IPS-20b (cell line): ENCODE measurements around the gene ADSL.

Experiments
- H3K27ac ChIP-seq: one replicate; pipeline ENCODE4 v1.5.1; 2013; ENCODE audit warnings: low read length
- H3K27me3 ChIP-seq: 2 replicates; pipeline ENCODE4 v1.6.1; 2013; ENCODE audit warnings: mild to moderate bottlenecking, low read length, inconsistent platforms; ENCODE audit not compliant: insufficient read depth
- H3K36me3 ChIP-seq: 2 replicates; pipeline ENCODE4 v1.6.1; 2013; ENCODE audit warnings: low read depth, mild to moderate bottlenecking, inconsistent platforms, low read length, moderate library complexity; ENCODE audit not compliant: insufficient read depth
- H3K4me1 ChIP-seq: 2 replicates; pipeline ENCODE4 v1.6.1; 2013; ENCODE audit warnings: mild to moderate bottlenecking, control low read depth, inconsistent platforms, low read length, moderate library complexity; ENCODE audit not compliant: insufficient read depth
- H3K4me3 ChIP-seq: 2 replicates; pipeline ENCODE4 v1.5.1; 2013; ENCODE audit warnings: mild to moderate bottlenecking, low read length, inconsistent platforms
- H3K9ac ChIP-seq: 2 replicates; pipeline ENCODE4 v1.6.1; 2013; ENCODE audit warnings: low read depth, mild to moderate bottlenecking, inconsistent platforms, low read length, moderate library complexity
- H3K9me3 ChIP-seq: 2 replicates; pipeline ENCODE4 v1.6.1; 2013; ENCODE audit warnings: mild to moderate bottlenecking, low read depth, low read length, inconsistent platforms; ENCODE audit not compliant: insufficient read depth

The ADSL gene

DNA sequence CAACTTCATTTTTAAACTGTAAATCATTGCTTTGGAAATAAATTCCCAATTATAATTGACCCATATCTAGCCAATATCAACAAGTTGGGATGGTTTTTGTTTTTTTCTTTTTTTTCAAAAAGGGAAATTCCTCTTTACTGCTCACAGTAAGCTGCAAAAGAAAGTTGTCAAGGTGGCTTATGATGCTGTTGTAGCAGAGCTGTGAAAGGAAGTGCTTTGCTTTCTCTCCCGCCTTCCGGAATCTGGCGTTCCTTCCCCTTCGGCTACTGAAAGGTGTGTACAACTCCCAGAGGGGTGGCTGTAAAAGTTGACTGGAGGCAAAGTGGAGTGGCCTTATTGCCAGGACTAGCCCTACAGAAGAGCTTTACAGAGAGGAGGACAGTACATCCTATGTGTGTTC is 16.2 kb upstream of the ADSL start:
- H3K4me1 ChIP-seq, result peaks cover 63% of the 10 kb centered on the region
- no peak overlapping the region for H3K27ac ChIP-seq
- H3K36me3 ChIP-seq, result peaks cover 60% of the 10 kb centered on the region
- no peak overlapping the region for H3K9ac ChIP-seq
- no peaks in the 10 kb centered on the region for H3K9me3 ChIP-seq
- no peaks in the 10 kb centered on the region for H3K27me3 ChIP-seq
- no peak overlapping the region for H3K4me3 ChIP-seq

DNA sequence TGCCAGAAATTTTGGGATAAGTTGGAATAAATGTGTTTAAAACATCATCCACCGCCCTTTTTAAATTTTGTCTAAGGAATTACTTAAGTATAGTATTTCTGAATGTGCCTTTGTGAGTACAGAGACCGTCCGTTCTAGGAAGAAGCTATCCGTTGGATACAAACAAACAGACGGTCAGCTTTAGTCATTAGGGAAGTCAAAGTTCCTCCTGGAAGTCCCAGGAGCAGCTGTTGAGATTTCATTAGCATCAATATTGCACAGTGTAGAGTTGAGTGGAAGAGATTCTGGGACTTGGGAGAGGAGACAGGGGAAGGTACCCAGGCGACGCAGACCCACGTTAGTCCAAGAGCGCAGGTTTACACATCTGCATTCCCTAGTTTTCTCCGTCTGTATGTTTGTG is 15.7 kb upstream of the ADSL start:
- H3K4me1 ChIP-seq, result peaks cover 58% of the 10 kb centered on the region
- H3K4me3 ChIP-seq, result no peak overlapping the region
- no peaks in the 10 kb centered on the region for H3K27me3 ChIP-seq
- H3K9ac ChIP-seq, result no peak overlapping the region
- H3K27ac ChIP-seq, result no peak overlapping the region
- no peaks in the 10 kb centered on the region for H3K9me3 ChIP-seq
- H3K36me3 ChIP-seq, result peaks cover 57% of the 10 kb centered on the region

GRCh38 chr22:40331706-40332105 is 14.6 kb upstream of the ADSL start:
- Histone ChIP-seq H3K27ac (no peak overlapping the region), H3K36me3 (peaks cover 55% of the 10 kb centered on the region), H3K4me3 (no peak overlapping the region), H3K4me1 (peaks cover 51% of the 10 kb centered on the region), H3K9me3 (no peaks in the 10 kb centered on the region), H3K27me3 (no peaks in the 10 kb centered on the region), H3K9ac (0 out of 2 replicates have a peak overlapping the region, but pooled peaks have one; percentile 13)

GRCh38 chr22:40332319-40332781 is 13.9 kb upstream of the ADSL start:
- Histone ChIP-seq H3K27me3 (no peaks in the 10 kb centered on the region), H3K4me3 (no peak overlapping the region), H3K4me1 (peaks cover 45% of the 10 kb centered on the region), H3K9ac (0 out of 2 replicates have a peak overlapping the region, but pooled peaks have one; percentile 13), H3K27ac (no peak overlapping the region), H3K36me3 (peaks cover 49% of the 10 kb centered on the region), H3K9me3 (no peaks in the 10 kb centered on the region)

DNA sequence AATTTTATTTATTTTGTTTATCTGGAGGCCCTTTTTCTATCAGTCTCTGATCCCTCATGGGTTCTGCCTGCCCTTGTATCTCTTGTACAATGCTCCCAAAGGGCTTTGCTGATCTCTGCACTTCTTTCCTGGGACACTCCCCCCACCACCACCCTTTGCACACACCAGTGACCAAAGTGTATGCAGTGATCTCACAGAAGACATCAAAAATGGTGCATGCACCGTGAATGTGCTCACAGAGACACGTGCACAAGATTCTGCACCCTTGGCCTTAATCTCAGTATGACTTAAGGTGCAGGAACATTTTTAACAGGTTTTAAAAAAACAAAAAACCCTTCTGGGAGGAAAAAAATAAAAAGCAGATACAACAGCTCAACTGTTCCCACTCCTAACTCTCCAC is 12.2 kb upstream of the ADSL start:
- Histone ChIP-seq H3K36me3 (peaks cover 36% of the 10 kb centered on the region), H3K4me1 (peaks cover 39% of the 10 kb centered on the region), H3K9me3 (no peaks in the 10 kb centered on the region), H3K27ac (no peak overlapping the region), H3K27me3 (no peaks in the 10 kb centered on the region), H3K9ac (no peak overlapping the region), H3K4me3 (peak overlapping the region; percentile 21; the same call in 1 of the 2 replicates)

DNA sequence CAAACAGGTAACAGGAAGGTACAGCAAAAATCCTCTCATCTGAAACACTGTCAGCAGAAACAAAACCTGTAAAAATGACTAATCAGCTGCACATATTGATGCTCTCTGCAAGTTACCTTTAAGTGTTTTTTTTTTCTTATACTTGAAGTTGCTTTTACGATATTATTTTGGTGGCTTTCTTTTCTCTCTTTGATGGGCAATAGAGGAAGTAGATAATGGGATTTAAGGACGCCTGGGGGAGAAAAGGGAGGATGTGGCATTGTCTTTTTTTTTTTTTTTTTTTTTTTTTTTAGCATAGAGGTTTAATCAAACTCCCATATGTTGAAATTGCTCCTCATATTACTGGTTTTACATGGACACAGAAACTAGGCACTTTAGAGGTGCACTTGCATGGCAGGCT is 11.4 kb upstream of the ADSL start:
- Histone ChIP-seq H3K9ac (no peak overlapping the region), H3K4me1 (peaks cover 39% of the 10 kb centered on the region), H3K27me3 (no peaks in the 10 kb centered on the region), H3K9me3 (no peaks in the 10 kb centered on the region), H3K27ac (no peak overlapping the region), H3K36me3 (peaks cover 28% of the 10 kb centered on the region), H3K4me3 (peak overlapping the region; percentile 21; the same call in 1 of the 2 replicates)

- no peak overlapping the region for H3K27ac ChIP-seq
- H3K4me3 ChIP-seq, result no peak overlapping the region
Measured at GRCh38 chr22:40335358-40335757, 10.9 kb upstream of the ADSL start.

GRCh38 chr22:40340044-40340443 is 6.3 kb upstream of the ADSL start:
- no peaks in the 10 kb centered on the region; the same call in 1 of the 2 replicates for H3K4me1 ChIP-seq
- no peak overlapping the region for H3K27ac ChIP-seq
- no peaks in the 10 kb centered on the region for H3K27me3 ChIP-seq
- no peaks in the 10 kb centered on the region for H3K9me3 ChIP-seq
- no peak overlapping the region for H3K4me3 ChIP-seq
- peaks cover 5% of the 10 kb centered on the region; the same call in 1 of the 2 replicates for H3K36me3 ChIP-seq
- H3K9ac ChIP-seq, result no peak overlapping the region

More at GRCh38 chr22:40335358-40335757, 10.9 kb upstream of the ADSL start:
- H3K4me1 ChIP-seq, result peaks cover 36% of the 10 kb centered on the region
- H3K27me3 ChIP-seq, result no peaks in the 10 kb centered on the region
- H3K9me3 ChIP-seq, result no peaks in the 10 kb centered on the region
- no peak overlapping the region for H3K9ac ChIP-seq
- H3K36me3 ChIP-seq, result peaks cover 23% of the 10 kb centered on the region

DNA sequence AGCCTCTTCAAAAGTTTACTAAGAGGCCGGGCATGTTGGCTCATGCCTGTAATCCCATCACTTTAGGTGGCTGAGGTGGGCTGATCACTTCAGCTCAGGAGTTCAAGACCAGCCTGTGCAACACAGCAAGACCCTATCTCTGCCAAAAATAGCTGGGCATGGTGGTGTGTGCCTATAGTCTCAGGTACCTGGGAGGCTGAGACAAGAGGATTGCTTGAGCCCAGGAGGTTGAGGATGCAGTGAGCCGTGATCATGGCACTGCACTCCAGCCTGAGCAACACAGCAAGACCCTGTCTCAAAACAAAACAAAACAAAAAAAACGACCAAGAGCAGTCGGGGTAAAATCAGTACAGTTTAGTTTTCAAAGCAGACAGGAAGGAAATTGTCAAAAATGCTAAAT is 4.7 kb upstream of the ADSL start:
- Histone ChIP-seq H3K9ac (no peak overlapping the region), H3K4me3 (no peak overlapping the region), H3K27ac (no peak overlapping the region), H3K4me1 (no peaks in the 10 kb centered on the region), H3K36me3 (peaks cover 5% of the 10 kb centered on the region; the same call in 1 of the 2 replicates), H3K9me3 (no peaks in the 10 kb centered on the region), H3K27me3 (no peaks in the 10 kb centered on the region)

DNA sequence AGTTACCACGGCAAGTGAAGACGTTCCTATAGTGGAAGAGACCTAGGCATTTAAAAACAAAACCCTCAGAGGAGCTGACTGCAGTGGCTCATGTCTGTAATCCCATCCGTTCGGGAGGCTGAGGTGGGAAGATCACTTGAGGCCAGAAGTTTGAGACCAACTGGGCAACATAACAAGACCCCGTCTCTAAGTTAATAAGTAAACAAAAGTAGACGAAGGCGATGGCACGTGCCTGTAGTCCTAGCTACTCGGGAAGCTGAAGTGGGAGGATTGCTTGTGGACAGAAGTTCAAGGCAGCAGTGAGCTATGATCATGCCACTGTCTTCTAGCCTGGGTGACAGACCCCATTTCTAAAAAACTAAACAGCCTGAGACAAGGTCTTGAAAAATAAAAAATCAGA is 3.8 kb upstream of the ADSL start:
- peaks cover 4% of the 10 kb centered on the region; the same call in 1 of the 2 replicates for H3K36me3 ChIP-seq
- no peak overlapping the region for H3K27ac ChIP-seq
- no peaks in the 10 kb centered on the region for H3K9me3 ChIP-seq
- H3K27me3 ChIP-seq, result no peaks in the 10 kb centered on the region
- no peak overlapping the region for H3K4me3 ChIP-seq
- no peak overlapping the region for H3K9ac ChIP-seq
- peaks cover 3% of the 10 kb centered on the region for H3K4me1 ChIP-seq

DNA sequence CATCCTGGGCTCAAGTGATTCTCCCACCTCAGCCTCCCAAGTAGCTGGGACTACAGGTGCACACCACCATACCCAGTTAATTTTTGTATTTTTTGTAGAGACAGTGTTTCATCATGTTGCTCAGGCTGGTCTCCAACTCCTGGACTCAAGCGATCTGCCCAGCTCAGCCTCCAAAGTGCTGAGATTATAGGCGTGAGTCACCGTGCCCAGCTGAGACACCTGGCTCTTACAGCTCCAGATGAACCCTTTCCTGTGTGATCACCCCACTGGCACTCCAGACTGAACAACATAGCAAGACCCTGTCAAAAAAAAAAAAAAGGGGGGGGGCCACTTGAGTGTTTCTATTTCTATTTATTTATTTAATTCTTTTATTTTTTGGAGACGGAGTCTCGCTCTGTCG is 1.0 kb upstream of the ADSL start:
- Histone ChIP-seq H3K9ac (peak overlapping the region; percentile 94; the same call in 1 of the 2 replicates), H3K27ac (no peak overlapping the region), H3K36me3 (peaks cover 21% of the 10 kb centered on the region), H3K4me1 (peaks cover 7% of the 10 kb centered on the region), H3K27me3 (no peaks in the 10 kb centered on the region), H3K4me3 (peak overlapping the region; percentile 97; the same call in 1 of the 2 replicates), H3K9me3 (no peaks in the 10 kb centered on the region)

GRCh38 chr22:40345815-40346184 is 500 bp upstream of the ADSL start:
- Histone ChIP-seq H3K9ac (peak overlapping the region; percentile 94), H3K27ac (peak overlapping the region; percentile 40), H3K36me3 (peaks cover 26% of the 10 kb centered on the region), H3K9me3 (no peaks in the 10 kb centered on the region), H3K27me3 (no peaks in the 10 kb centered on the region), H3K4me1 (peaks cover 7% of the 10 kb centered on the region), H3K4me3 (peak overlapping the region; percentile 97)
